GM23338 (cell line): Measurements from ENCODE around the gene BTN1A1.

Source experiments
- CREB1 ChIP-seq: fragments of 250-450 bp; sonication (Bioruptor Pico); IDR thresholded peaks from 2 replicates; pipeline ENCODE4 v1.5.0; 2020; ENCODE audit warnings: low read depth, mild to moderate bottlenecking, moderate library complexity
- CTCF ChIP-seq, 2 experiments: fragments of 200-600 bp in 1 of 2; sonication (generic) in 1 of 2; conservative IDR thresholded peaks; 2 replicates each; pipeline versions ENCODE4 v1.5.1 to v1.6.1; 2016 to 2017; ENCODE audit warnings: antibody characterized with exemption in 2 of 2, low read depth in 2 of 2, mild to moderate bottlenecking in 2 of 2, moderate library complexity in 1 of 2
- ETS1 ChIP-seq: IDR thresholded peaks from 2 replicates; pipeline ENCODE4 v1.6.1; 2016; ENCODE audit warnings: antibody characterized with exemption
- EZH2 ChIP-seq: fragments of 200-600 bp; sonication (generic); IDR thresholded peaks from one replicate; pipeline ENCODE4 v1.8.0; 2017; ENCODE audit warnings: antibody characterized with exemption, mild to moderate bottlenecking, low read depth; ENCODE audit not compliant: unreplicated experiment
- EZH2phosphoT487 ChIP-seq: fragments of 200-600 bp; sonication (generic); IDR thresholded peaks from one replicate; pipeline ENCODE4 v1.8.1; 2018; ENCODE audit warnings: antibody characterized with exemption; ENCODE audit not compliant: unreplicated experiment
- JUNB ChIP-seq: IDR thresholded peaks from one replicate; pipeline ENCODE4 v1.6.1; 2016; ENCODE audit warnings: antibody characterized with exemption; ENCODE audit not compliant: unreplicated experiment
- NANOG ChIP-seq: IDR thresholded peaks from 2 replicates; pipeline ENCODE4 v1.6.1; 2016; ENCODE audit warnings: antibody characterized with exemption, borderline replicate concordance
- POLR2AphosphoS5 ChIP-seq: IDR thresholded peaks from 2 replicates; pipeline ENCODE4 v1.6.1; 2016; ENCODE audit warnings: antibody characterized with exemption, low read depth
- REST ChIP-seq: IDR thresholded peaks from one replicate; pipeline ENCODE4 v1.6.1; 2018; ENCODE audit warnings: antibody characterized with exemption; ENCODE audit not compliant: unreplicated experiment
- ZNF114 ChIP-seq: fragments of 250-450 bp; sonication (Bioruptor Pico); IDR thresholded peaks from 2 replicates; pipeline ENCODE4 v1.5.0; 2020; ENCODE audit warnings: mild to moderate bottlenecking, moderate library complexity
- ZNF331 ChIP-seq: fragments of 250-450 bp; sonication (Bioruptor Pico); IDR thresholded peaks from 2 replicates; pipeline ENCODE4 v1.5.0; 2020; ENCODE audit warnings: low read depth, mild to moderate bottlenecking, moderate library complexity
- ZNF462 ChIP-seq: fragments of 250-450 bp; sonication (Bioruptor Pico); IDR thresholded peaks from 2 replicates; pipeline ENCODE4 v1.5.0; 2020; ENCODE audit warnings: mild to moderate bottlenecking, moderate library complexity

- TF ChIP-seq CTCF (conservative IDR thresholded peaks at IDR 0.05; ENCODE audit: low read depth in 2 of 2): no peak; a peak in 1 of 4 replicates
- no peak for TF ChIP-seq ZNF331 (CRISPR knock-in tag)
- TF ChIP-seq ETS1: peak; percentile 42
- peak; percentile 84 for TF ChIP-seq POLR2AphosphoS5
- no peak for TF ChIP-seq EZH2phosphoT487
- no peak for TF ChIP-seq EZH2
- TF ChIP-seq REST: no peak
- no peak for TF ChIP-seq JUNB
- TF ChIP-seq CREB1 (CRISPR knock-in tag): 0 out of 2 replicates have a peak, but pooled peaks have one; percentile 19
- TF ChIP-seq ZNF114 (CRISPR knock-in tag): no peak
- no peak for TF ChIP-seq ZNF462
- TF ChIP-seq NANOG: no peak
These were observed 37.9 kb downstream of the BTN1A1 start, which contains the start of gene HMGN4 for GRCh38 chr6:26537846-26538571.
